GM23338 (cell line): ENCODE data around the gene CEP44. TPM values are rescaled to one million over a fixed set of nuclear protein-coding genes. Genes with fewer than 3 reads are reported as not detected.

Experiments used
- ATAC-seq: fragments of 200-7000 bp; cut with Tn5 transposase; 3 replicates; pipeline ENCODE4 v1.9.1; 2020
- DNase-seq: peaks from one replicate; pipeline ENCODE4 v3.0.0-alpha.2; 2015; ENCODE audit warnings: low spot score
- H2AFZ ChIP-seq: fragments of 200-600 bp; sonication (generic); 2 replicates; pipeline ENCODE4 v1.8.0; 2016; ENCODE audit warnings: antibody characterized with exemption, mild to moderate bottlenecking, moderate library complexity
- H3F3A ChIP-seq: fragments of 200-600 bp; sonication (generic); replicated peaks from 2 replicates; pipeline ENCODE4 v1.8.0; 2017; ENCODE audit warnings: antibody characterized with exemption, mixed run types, low read depth
- H3K27ac ChIP-seq: fragments of 200-600 bp; sonication (generic); 2 replicates; pipeline ENCODE4 v1.6.1; 2016; ENCODE audit warnings: low read depth
- H3K27me3 ChIP-seq: fragments of 200-600 bp; sonication (generic); 2 replicates; pipeline ENCODE4 v1.8.0; 2016; ENCODE audit warnings: mild to moderate bottlenecking, mixed run types, moderate library complexity; ENCODE audit not compliant: insufficient read depth
- H3K36me3 ChIP-seq: fragments of 200-600 bp; sonication (generic); 2 replicates; pipeline ENCODE4 v1.8.0; 2016; ENCODE audit warnings: mild to moderate bottlenecking; ENCODE audit not compliant: insufficient read depth
- H3K4me1 ChIP-seq: fragments of 200-600 bp; sonication (generic); 2 replicates; pipeline ENCODE4 v1.8.0; 2016; ENCODE audit warnings: mild to moderate bottlenecking, moderate library complexity; ENCODE audit not compliant: insufficient read depth
- H3K4me2 ChIP-seq: fragments of 200-600 bp; sonication (generic); 2 replicates; pipeline ENCODE4 v1.7.1; 2017; ENCODE audit warnings: mixed run types
- H3K4me3 ChIP-seq: fragments of 200-600 bp; sonication (generic); 2 replicates; pipeline ENCODE4 v1.6.1; 2016; ENCODE audit warnings: mixed run types
- H3K79me2 ChIP-seq: fragments of 200-600 bp; sonication (generic); replicated peaks from 2 replicates; pipeline ENCODE4 v1.8.0; 2017; ENCODE audit warnings: mild to moderate bottlenecking; ENCODE audit not compliant: insufficient read depth
- H3K9me2 ChIP-seq: fragments of 200-600 bp; sonication (generic); 2 replicates; pipeline ENCODE4 v1.8.0; 2017; ENCODE audit not compliant: insufficient read depth
- H4K20me1 ChIP-seq: fragments of 200-600 bp; sonication (generic); replicated peaks from 2 replicates; pipeline ENCODE4 v1.8.0; 2017; ENCODE audit warnings: mild to moderate bottlenecking; ENCODE audit not compliant: insufficient read depth
- H3K27ac Mint-ChIP-seq: 2 replicates; pipeline ENCODE4 v1.8.0; 2020; ENCODE audit warnings: inconsistent platforms, mild to moderate bottlenecking, moderate library complexity, mixed read lengths
- H3K27me3 Mint-ChIP-seq: 3 replicates; pipeline ENCODE4 v1.8.0; 2022; ENCODE audit warnings: low read depth, mild to moderate bottlenecking, moderate library complexity, mixed read lengths, inconsistent platforms; ENCODE audit not compliant: insufficient read depth, poor library complexity
- H3K36me3 Mint-ChIP-seq: 3 replicates; pipeline ENCODE4 v1.8.0; 2021; ENCODE audit warnings: low read depth, mild to moderate bottlenecking, inconsistent platforms, moderate library complexity, mixed read lengths
- H3K4me1 Mint-ChIP-seq: 3 replicates; pipeline ENCODE4 v1.8.0; 2020; ENCODE audit warnings: mild to moderate bottlenecking, inconsistent platforms, mixed read lengths
- H3K4me3 Mint-ChIP-seq: 3 replicates; pipeline ENCODE4 v1.8.0; 2021; ENCODE audit warnings: moderate library complexity, mild to moderate bottlenecking, inconsistent platforms, mixed read lengths
- H3K9me3 Mint-ChIP-seq: 3 replicates; pipeline ENCODE4 v1.8.0; 2020; ENCODE audit warnings: moderate library complexity, mild to moderate bottlenecking, inconsistent platforms, mixed read lengths
- CREB1 ChIP-seq: fragments of 250-450 bp; sonication (Bioruptor Pico); IDR thresholded peaks from 2 replicates; pipeline ENCODE4 v1.5.0; 2020; ENCODE audit warnings: low read depth, mild to moderate bottlenecking, moderate library complexity
- EZH2 ChIP-seq: fragments of 200-600 bp; sonication (generic); IDR thresholded peaks from one replicate; pipeline ENCODE4 v1.8.0; 2017; ENCODE audit warnings: antibody characterized with exemption, mild to moderate bottlenecking, low read depth; ENCODE audit not compliant: unreplicated experiment
- EZH2phosphoT487 ChIP-seq: fragments of 200-600 bp; sonication (generic); IDR thresholded peaks from one replicate; pipeline ENCODE4 v1.8.1; 2018; ENCODE audit warnings: antibody characterized with exemption; ENCODE audit not compliant: unreplicated experiment
- JUNB ChIP-seq: IDR thresholded peaks from one replicate; pipeline ENCODE4 v1.6.1; 2016; ENCODE audit warnings: antibody characterized with exemption; ENCODE audit not compliant: unreplicated experiment
- NANOG ChIP-seq: IDR thresholded peaks from 2 replicates; pipeline ENCODE4 v1.6.1; 2016; ENCODE audit warnings: antibody characterized with exemption, borderline replicate concordance
- POLR2AphosphoS5 ChIP-seq: IDR thresholded peaks from 2 replicates; pipeline ENCODE4 v1.6.1; 2016; ENCODE audit warnings: antibody characterized with exemption, low read depth
- STAT1 ChIP-seq: IDR thresholded peaks from one replicate; pipeline ENCODE4 v1.6.1; 2016; ENCODE audit warnings: antibody characterized with exemption; ENCODE audit not compliant: unreplicated experiment
- ZNF114 ChIP-seq: fragments of 250-450 bp; sonication (Bioruptor Pico); IDR thresholded peaks from 2 replicates; pipeline ENCODE4 v1.5.0; 2020; ENCODE audit warnings: mild to moderate bottlenecking, moderate library complexity
- ZNF331 ChIP-seq: fragments of 250-450 bp; sonication (Bioruptor Pico); IDR thresholded peaks from 2 replicates; pipeline ENCODE4 v1.5.0; 2020; ENCODE audit warnings: low read depth, mild to moderate bottlenecking, moderate library complexity
- polyA plus RNA-seq: library from polyadenylated mRNA; unstranded; fragments of >200 nt; fragmentation: Nextera tagmentation; extraction: Ambion mirVana; gene quantifications from 2 replicates; pipeline ENCODE4 v1.2.1, GENCODE V29; 2016
- total RNA-seq: library from RNA; depleted of rRNA; stranded (reverse); fragments of >200 nt; shearing (Covaris generic); gene quantifications from 2 replicates; pipeline ENCODE4 v1.2.3, GENCODE V29; 2014
- TF ChIP-seq, protein P1 (sequence below): IDR thresholded peaks from one replicate; pipeline ENCODE4 v1.6.1; 2018; ENCODE audit warnings: antibody characterized with exemption; ENCODE audit not compliant: unreplicated experiment
- TF ChIP-seq, protein P2 (sequence below), 2 experiments: fragments of 200-600 bp in 1 of 2; sonication (generic) in 1 of 2; conservative IDR thresholded peaks; 2 replicates each; pipeline versions ENCODE4 v1.5.1 to v1.6.1; 2016 to 2017; ENCODE audit warnings: antibody characterized with exemption in 2 of 2, low read depth in 2 of 2, mild to moderate bottlenecking in 2 of 2, moderate library complexity in 1 of 2
- TF ChIP-seq, protein P3 (sequence below): IDR thresholded peaks from 2 replicates; pipeline ENCODE4 v1.6.1; 2016; ENCODE audit warnings: antibody characterized with exemption
- TF ChIP-seq, protein P4 (sequence below): fragments of 250-450 bp; sonication (Bioruptor Pico); IDR thresholded peaks from 2 replicates; pipeline ENCODE4 v1.5.0; 2020; ENCODE audit warnings: mild to moderate bottlenecking, moderate library complexity

CEP44 gene
- total and polyA plus RNA-seq, 2 experiments from 2014 or later = 12.1 to 17.4 TPM

DNA sequence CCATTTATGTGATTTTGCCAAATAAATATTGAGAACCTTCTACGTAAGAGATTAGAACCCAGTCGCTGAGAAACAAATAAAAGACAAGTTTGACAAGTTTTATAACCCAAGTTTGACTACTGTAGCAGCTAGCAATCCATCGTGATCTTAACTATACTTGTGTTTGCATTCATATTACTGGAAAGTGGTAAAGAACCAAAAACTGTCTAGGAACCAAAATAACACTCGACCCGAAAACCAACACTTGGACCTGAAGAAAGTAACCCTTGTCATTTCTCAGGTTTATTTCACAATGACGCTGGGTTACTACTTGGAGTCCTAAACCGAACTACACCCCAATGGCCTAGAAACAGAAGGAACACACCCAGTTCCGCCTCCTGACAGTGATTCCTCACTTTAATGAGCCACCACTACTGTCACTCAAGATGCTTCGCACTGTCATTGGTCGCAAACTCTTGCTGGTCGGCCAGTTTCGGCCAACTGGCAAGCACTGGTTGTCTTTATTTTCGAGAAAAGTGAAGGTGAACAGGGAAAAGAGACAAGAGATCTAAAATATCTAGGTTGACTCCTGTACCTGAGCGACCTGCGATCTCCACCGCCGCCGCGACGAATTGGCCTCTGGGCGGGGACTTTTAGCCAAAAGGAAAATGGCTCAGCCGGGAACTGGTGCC, 740 bp upstream of the CEP44 start:
- ATAC-seq (peak; percentile 97), DNase-seq (peak; percentile 95)
- Histone ChIP-seq H3K4me3 (peak overlapping the region; percentile 71), H3K4me2 (peak overlapping the region; percentile 84), H3K36me3 (no peaks in the 10 kb centered on the region), H3K4me1 (peaks cover 5% of the 10 kb centered on the region; the same call in 1 of the 2 replicates), H3K79me2 (peaks cover 29% of the 10 kb centered on the region), H3K27ac (peak overlapping the region; percentile 100), H3K9me2 (no peaks in the 10 kb centered on the region), H3K27me3 (no peaks in the 10 kb centered on the region), H3F3A (no peaks in the 10 kb centered on the region), H4K20me1 (no peaks in the 10 kb centered on the region), H2AFZ (peak overlapping the region; percentile 95)
- H3K27me3 Mint-ChIP-seq = no peaks in the 10 kb centered on the region
- H3K36me3 Mint-ChIP-seq = no peaks in the 10 kb centered on the region
- H3K4me1 Mint-ChIP-seq = peaks cover 9% of the 10 kb centered on the region; the same call in 1 of the 3 replicates
- H3K4me3 Mint-ChIP-seq = peak overlapping the region; percentile 98
- no peaks in the 10 kb centered on the region for H3K9me3 Mint-ChIP-seq
- H3K27ac Mint-ChIP-seq = peak overlapping the region; percentile 100
- TF ChIP-seq EZH2phosphoT487 (no peak), CREB1 (CRISPR knock-in tag) (no peak; the same call in 1 of the 2 replicates), JUNB (no peak), ZNF331 (CRISPR knock-in tag) (no peak), EZH2 (no peak), ZNF114 (no peak), NANOG (no peak), POLR2AphosphoS5 (no peak), STAT1 (no peak)
- TF ChIP-seq, protein P1, sequence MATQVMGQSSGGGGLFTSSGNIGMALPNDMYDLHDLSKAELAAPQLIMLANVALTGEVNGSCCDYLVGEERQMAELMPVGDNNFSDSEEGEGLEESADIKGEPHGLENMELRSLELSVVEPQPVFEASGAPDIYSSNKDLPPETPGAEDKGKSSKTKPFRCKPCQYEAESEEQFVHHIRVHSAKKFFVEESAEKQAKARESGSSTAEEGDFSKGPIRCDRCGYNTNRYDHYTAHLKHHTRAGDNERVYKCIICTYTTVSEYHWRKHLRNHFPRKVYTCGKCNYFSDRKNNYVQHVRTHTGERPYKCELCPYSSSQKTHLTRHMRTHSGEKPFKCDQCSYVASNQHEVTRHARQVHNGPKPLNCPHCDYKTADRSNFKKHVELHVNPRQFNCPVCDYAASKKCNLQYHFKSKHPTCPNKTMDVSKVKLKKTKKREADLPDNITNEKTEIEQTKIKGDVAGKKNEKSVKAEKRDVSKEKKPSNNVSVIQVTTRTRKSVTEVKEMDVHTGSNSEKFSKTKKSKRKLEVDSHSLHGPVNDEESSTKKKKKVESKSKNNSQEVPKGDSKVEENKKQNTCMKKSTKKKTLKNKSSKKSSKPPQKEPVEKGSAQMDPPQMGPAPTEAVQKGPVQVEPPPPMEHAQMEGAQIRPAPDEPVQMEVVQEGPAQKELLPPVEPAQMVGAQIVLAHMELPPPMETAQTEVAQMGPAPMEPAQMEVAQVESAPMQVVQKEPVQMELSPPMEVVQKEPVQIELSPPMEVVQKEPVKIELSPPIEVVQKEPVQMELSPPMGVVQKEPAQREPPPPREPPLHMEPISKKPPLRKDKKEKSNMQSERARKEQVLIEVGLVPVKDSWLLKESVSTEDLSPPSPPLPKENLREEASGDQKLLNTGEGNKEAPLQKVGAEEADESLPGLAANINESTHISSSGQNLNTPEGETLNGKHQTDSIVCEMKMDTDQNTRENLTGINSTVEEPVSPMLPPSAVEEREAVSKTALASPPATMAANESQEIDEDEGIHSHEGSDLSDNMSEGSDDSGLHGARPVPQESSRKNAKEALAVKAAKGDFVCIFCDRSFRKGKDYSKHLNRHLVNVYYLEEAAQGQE = no peak
- TF ChIP-seq, protein P2, sequence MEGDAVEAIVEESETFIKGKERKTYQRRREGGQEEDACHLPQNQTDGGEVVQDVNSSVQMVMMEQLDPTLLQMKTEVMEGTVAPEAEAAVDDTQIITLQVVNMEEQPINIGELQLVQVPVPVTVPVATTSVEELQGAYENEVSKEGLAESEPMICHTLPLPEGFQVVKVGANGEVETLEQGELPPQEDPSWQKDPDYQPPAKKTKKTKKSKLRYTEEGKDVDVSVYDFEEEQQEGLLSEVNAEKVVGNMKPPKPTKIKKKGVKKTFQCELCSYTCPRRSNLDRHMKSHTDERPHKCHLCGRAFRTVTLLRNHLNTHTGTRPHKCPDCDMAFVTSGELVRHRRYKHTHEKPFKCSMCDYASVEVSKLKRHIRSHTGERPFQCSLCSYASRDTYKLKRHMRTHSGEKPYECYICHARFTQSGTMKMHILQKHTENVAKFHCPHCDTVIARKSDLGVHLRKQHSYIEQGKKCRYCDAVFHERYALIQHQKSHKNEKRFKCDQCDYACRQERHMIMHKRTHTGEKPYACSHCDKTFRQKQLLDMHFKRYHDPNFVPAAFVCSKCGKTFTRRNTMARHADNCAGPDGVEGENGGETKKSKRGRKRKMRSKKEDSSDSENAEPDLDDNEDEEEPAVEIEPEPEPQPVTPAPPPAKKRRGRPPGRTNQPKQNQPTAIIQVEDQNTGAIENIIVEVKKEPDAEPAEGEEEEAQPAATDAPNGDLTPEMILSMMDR (conservative IDR thresholded peaks at IDR 0.05; ENCODE audit: low read depth in 2 of 2) = no peak
- TF ChIP-seq, protein P3, sequence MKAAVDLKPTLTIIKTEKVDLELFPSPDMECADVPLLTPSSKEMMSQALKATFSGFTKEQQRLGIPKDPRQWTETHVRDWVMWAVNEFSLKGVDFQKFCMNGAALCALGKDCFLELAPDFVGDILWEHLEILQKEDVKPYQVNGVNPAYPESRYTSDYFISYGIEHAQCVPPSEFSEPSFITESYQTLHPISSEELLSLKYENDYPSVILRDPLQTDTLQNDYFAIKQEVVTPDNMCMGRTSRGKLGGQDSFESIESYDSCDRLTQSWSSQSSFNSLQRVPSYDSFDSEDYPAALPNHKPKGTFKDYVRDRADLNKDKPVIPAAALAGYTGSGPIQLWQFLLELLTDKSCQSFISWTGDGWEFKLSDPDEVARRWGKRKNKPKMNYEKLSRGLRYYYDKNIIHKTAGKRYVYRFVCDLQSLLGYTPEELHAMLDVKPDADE = no peak
- TF ChIP-seq, protein P4, sequence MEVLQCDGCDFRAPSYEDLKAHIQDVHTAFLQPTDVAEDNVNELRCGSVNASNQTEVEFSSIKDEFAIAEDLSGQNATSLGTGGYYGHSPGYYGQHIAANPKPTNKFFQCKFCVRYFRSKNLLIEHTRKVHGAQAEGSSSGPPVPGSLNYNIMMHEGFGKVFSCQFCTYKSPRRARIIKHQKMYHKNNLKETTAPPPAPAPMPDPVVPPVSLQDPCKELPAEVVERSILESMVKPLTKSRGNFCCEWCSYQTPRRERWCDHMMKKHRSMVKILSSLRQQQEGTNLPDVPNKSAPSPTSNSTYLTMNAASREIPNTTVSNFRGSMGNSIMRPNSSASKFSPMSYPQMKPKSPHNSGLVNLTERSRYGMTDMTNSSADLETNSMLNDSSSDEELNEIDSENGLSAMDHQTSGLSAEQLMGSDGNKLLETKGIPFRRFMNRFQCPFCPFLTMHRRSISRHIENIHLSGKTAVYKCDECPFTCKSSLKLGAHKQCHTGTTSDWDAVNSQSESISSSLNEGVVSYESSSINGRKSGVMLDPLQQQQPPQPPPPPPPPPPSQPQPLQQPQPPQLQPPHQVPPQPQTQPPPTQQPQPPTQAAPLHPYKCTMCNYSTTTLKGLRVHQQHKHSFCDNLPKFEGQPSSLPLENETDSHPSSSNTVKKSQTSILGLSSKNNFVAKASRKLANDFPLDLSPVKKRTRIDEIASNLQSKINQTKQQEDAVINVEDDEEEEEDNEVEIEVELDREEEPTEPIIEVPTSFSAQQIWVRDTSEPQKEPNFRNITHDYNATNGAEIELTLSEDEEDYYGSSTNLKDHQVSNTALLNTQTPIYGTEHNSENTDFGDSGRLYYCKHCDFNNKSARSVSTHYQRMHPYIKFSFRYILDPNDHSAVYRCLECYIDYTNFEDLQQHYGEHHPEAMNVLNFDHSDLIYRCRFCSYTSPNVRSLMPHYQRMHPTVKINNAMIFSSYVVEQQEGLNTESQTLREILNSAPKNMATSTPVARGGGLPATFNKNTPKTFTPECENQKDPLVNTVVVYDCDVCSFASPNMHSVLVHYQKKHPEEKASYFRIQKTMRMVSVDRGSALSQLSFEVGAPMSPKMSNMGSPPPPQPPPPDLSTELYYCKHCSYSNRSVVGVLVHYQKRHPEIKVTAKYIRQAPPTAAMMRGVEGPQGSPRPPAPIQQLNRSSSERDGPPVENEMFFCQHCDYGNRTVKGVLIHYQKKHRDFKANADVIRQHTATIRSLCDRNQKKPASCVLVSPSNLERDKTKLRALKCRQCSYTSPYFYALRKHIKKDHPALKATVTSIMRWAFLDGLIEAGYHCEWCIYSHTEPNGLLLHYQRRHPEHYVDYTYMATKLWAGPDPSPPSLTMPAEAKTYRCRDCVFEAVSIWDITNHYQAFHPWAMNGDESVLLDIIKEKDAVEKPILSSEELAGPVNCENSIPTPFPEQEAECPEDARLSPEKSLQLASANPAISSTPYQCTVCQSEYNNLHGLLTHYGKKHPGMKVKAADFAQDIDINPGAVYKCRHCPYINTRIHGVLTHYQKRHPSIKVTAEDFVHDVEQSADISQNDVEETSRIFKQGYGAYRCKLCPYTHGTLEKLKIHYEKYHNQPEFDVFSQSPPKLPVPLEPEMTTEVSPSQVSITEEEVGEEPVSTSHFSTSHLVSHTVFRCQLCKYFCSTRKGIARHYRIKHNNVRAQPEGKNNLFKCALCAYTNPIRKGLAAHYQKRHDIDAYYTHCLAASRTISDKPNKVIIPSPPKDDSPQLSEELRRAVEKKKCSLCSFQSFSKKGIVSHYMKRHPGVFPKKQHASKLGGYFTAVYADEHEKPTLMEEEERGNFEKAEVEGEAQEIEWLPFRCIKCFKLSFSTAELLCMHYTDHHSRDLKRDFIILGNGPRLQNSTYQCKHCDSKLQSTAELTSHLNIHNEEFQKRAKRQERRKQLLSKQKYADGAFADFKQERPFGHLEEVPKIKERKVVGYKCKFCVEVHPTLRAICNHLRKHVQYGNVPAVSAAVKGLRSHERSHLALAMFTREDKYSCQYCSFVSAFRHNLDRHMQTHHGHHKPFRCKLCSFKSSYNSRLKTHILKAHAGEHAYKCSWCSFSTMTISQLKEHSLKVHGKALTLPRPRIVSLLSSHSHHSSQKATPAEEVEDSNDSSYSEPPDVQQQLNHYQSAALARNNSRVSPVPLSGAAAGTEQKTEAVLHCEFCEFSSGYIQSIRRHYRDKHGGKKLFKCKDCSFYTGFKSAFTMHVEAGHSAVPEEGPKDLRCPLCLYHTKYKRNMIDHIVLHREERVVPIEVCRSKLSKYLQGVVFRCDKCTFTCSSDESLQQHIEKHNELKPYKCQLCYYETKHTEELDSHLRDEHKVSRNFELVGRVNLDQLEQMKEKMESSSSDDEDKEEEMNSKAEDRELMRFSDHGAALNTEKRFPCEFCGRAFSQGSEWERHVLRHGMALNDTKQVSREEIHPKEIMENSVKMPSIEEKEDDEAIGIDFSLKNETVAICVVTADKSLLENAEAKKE (CRISPR knock-in tag) = no peak
